Epithelial cell of proximal tubule (primary cell): ENCODE results near the gene MRPL27. TPM values are rescaled to one million over a fixed set of nuclear protein-coding genes. Genes with fewer than 3 reads are reported as not detected.

Experiments
- DNase-seq: peaks from one replicate; pipeline ENCODE4 v3.0.0-alpha.2; 2011; ENCODE audit warnings: low read depth
- H3K4me3 ChIP-seq: 2 replicates; pipeline ENCODE4 v1.5.1; 2011; ENCODE audit warnings: low read depth, mild to moderate bottlenecking, low read length
- CTCF ChIP-seq: conservative IDR thresholded peaks from 2 replicates; pipeline ENCODE4 v1.5.1; 2012; ENCODE audit warnings: low read depth, mild to moderate bottlenecking, low read length
- total RNA-seq: library from RNA; depleted of rRNA; stranded (reverse); fragments of >200 nt; gene quantifications from 2 replicates; pipeline ENCODE4 v1.2.3, GENCODE V29; 2015

MRPL27 gene
- total RNA-seq, 1 donor from 2014 or later: 100 TPM

- DNase-seq: no peak
- no peak for TF ChIP-seq CTCF
- H3K4me3 ChIP-seq: no peak overlapping the region
Measured at GRCh38 chr17:50354776-50355175, 18.2 kb downstream of the MRPL27 start.

- DNase-seq: no peak
- H3K4me3 ChIP-seq: no peak overlapping the region
- no peak for TF ChIP-seq CTCF
Measured at GRCh38 chr17:50354198-50354597, 18.8 kb downstream of the MRPL27 start.

GRCh38 chr17:50353600-50354195 lies 19.3 kb downstream of the MRPL27 start:
- no peak overlapping the region for H3K4me3 ChIP-seq
- no peak for TF ChIP-seq CTCF
- DNase-seq: no peak

DNA sequence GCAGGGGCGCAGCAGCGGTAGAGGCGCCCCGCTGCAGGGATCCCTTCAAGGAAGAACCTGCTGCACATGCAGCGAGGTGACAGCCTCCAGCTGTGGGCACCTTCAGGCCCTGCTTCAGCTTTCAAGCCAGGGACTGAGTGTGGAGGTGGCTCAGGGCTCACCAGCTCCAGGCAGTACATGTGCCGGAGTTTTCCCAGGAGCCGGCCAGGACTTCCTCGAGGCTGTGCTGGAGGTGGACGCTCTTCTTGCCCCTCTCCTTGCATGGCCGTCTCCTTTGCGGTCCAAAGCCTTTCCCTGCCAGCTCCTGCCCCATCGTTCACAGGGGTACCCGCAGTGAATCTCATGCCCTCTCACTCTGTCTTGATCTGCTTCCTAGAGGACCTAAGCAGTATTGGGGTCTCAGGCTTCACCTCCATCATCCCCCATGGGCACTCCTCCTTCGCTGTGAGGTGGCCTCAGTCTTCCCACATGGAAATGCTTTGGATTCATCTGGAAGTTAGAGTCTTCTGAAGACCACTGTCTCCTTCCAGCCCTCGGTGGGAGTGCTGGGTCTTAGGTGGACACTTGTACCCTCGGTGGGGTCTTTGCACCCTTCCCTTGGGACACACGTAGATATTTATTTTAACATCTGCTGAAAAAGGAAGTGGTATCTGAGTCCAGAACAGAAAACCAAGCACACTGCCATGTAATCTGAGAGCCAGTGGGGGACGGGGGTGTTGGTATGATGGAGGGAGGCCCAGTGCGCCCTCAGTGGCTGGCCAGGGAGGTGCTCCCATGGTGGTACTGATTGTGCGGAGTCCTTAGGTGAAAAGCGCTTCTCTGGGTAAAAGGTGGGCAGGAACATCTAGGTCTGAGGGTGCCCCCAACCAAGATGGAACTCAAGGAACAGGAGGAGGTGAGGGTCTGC lies 20.0 kb downstream of the MRPL27 start:
- no peak overlapping the region for H3K4me3 ChIP-seq
- DNase-seq: no peak

GRCh38 chr17:50352072-50352692 lies 20.8 kb downstream of the MRPL27 start:
- TF ChIP-seq CTCF: no peak
- DNase-seq: no peak
- no peak overlapping the region for H3K4me3 ChIP-seq

More for the DNA sequence above, 20.0 kb downstream of the MRPL27 start:
- TF ChIP-seq CTCF: no peak

GRCh38 chr17:50350733-50351132 lies 22.3 kb downstream of the MRPL27 start:
- H3K4me3 ChIP-seq: no peak overlapping the region
- TF ChIP-seq CTCF: no peak
- no peak for DNase-seq
